Vagina (tissue), 2 donors: ENCODE measurements around the gene OR2T35.
"Not testable (repeated sequence)": the region's sequence is repeated elsewhere in the genome, so short reads cannot be mapped to it uniquely, and the experiment has no call there.

Source experiments
- CTCF ChIP-seq, 3 experiments: fragments of 450-650 bp in 2 of 3; fragments of 200-600 bp in 1 of 3; sonication (generic) in 1 of 3; IDR thresholded peaks; one replicate each; pipeline ENCODE4 v1.5.1; 2017 to 2019; ENCODE audit warnings: antibody characterized with exemption in 3 of 3, mild to moderate bottlenecking in 2 of 3, moderate library complexity in 2 of 3
- POLR2A ChIP-seq, 2 donors: fragments of 450-650 bp; IDR thresholded peaks; one replicate each; pipeline ENCODE4 v1.6.1; 2017; ENCODE audit warnings: antibody characterized with exemption in 2 of 2, mild to moderate bottlenecking in 2 of 2, moderate library complexity in 2 of 2

DNA sequence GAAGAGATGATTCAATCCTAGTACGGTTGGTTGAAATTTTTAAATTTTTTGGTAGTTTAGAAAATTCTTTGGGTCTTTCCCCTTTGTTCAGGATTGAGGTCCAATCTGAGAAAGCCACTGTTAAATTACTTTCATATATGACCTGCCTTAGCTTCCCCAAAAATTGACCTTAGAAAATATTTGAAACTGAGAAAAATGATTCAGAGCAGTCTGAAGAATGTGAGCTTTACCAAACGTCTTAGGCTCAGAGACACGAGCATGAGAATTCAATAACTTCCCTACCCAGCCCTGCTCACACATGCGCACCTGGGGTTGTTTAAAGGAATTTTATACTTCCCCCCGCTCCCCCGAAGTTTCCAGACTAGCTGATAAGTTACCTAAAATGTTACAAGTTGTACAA lies 11.7 kb upstream of the OR2T35 start:
- not testable (repeated sequence) for TF ChIP-seq POLR2A, CTCF (IDR thresholded peaks at IDR 0.05)
